Cardiac muscle cell (in vitro differentiated cells and primary cell): ENCODE measurements around the gene MID2. TPM values are rescaled to one million over a fixed set of nuclear protein-coding genes. Genes with fewer than 3 reads are reported as not detected.
A peak's percentile ranks its signal among the peaks of the same experiment; 100 is the strongest.

Source experiments
- DNase-seq, 2 donors: peaks; one replicate each; pipeline versions ENCODE4 v3.0.0 to v3.0.0-alpha.2; 2010 to 2017; ENCODE audit warnings: low read depth in 1 of 2, low spot score in 1 of 2
- H3K27ac ChIP-seq: fragments of 200-600 bp; sonication (generic); 2 replicates; pipeline ENCODE4 v1.5.1; 2016
- H3K27me3 ChIP-seq: fragments of 200-600 bp; sonication (generic); 2 replicates; pipeline ENCODE4 v1.6.0; 2016; ENCODE audit warnings: control low read depth
- H3K36me3 ChIP-seq: fragments of 200-600 bp; sonication (generic); 2 replicates; pipeline ENCODE4 v1.5.1; 2016; ENCODE audit warnings: control low read depth
- H3K4me1 ChIP-seq: fragments of 200-600 bp; sonication (generic); 2 replicates; pipeline ENCODE4 v1.8.1; 2017; ENCODE audit warnings: low read depth, mild to moderate bottlenecking, mixed run types
- H3K4me3 ChIP-seq: fragments of 200-600 bp; sonication (generic); 2 replicates; pipeline ENCODE4 v1.5.1; 2016; ENCODE audit warnings: mild to moderate bottlenecking
- H3K9me3 ChIP-seq: fragments of 200-600 bp; sonication (generic); 2 replicates; pipeline ENCODE4 v1.5.1; 2017; ENCODE audit warnings: low read depth, mild to moderate bottlenecking, control low read depth
- CTCF ChIP-seq: IDR thresholded peaks from 2 replicates; pipeline ENCODE4 v1.5.1; 2012; ENCODE audit warnings: low read depth, mild to moderate bottlenecking, low read length
- polyA plus RNA-seq: library from polyadenylated mRNA; unstranded; fragments of >200 nt; fragmentation: Nextera tagmentation; extraction: Ambion mirVana; gene quantifications from 2 replicates; pipeline ENCODE4 v1.2.1, GENCODE V29; 2016
- total RNA-seq: library from RNA; depleted of rRNA; stranded (reverse); fragments of >200 nt; gene quantifications from 2 replicates; pipeline ENCODE4 v1.2.3, GENCODE V29; 2016

MID2 gene
- total and polyA plus RNA-seq, 2 experiments from 2014 or later = 9.9 to 30.0 TPM

- Histone ChIP-seq H3K4me1 (no peaks in the 10 kb centered on the region), H3K9me3 (no peaks in the 10 kb centered on the region), H3K27ac (no peak overlapping the region), H3K27me3 (no peaks in the 10 kb centered on the region), H3K36me3 (no peaks in the 10 kb centered on the region), H3K4me3 (no peak overlapping the region)
- TF ChIP-seq CTCF = peak; percentile 35
- DNase-seq = peak; percentile 58 to 62
Observed at GRCh38 chrX:107894038-107894437, 68.4 kb downstream of the MID2 start.

GRCh38 chrX:107902721-107903120 lies 77.1 kb downstream of the MID2 start:
- TF ChIP-seq CTCF = no peak
- H3K9me3 ChIP-seq = no peaks in the 10 kb centered on the region
- H3K4me3 ChIP-seq = no peak overlapping the region
- H3K27ac ChIP-seq = no peak overlapping the region
- H3K4me1 ChIP-seq = no peaks in the 10 kb centered on the region
- H3K27me3 ChIP-seq = no peaks in the 10 kb centered on the region
- DNase-seq = no peak
- H3K36me3 ChIP-seq = peaks cover 10% of the 10 kb centered on the region

GRCh38 chrX:107905366-107905765 lies 79.7 kb downstream of the MID2 start:
- H3K4me3 ChIP-seq = no peak overlapping the region
- H3K27me3 ChIP-seq = no peaks in the 10 kb centered on the region
- TF ChIP-seq CTCF = no peak
- H3K36me3 ChIP-seq = peaks cover 10% of the 10 kb centered on the region
- no peaks in the 10 kb centered on the region for H3K9me3 ChIP-seq
- no peaks in the 10 kb centered on the region for H3K4me1 ChIP-seq
- no peak for DNase-seq
- H3K27ac ChIP-seq = no peak overlapping the region

- DNase-seq = no peak
- no peak for TF ChIP-seq CTCF
- H3K4me3 ChIP-seq = no peak overlapping the region
- H3K27me3 ChIP-seq = no peaks in the 10 kb centered on the region
- peaks cover 28% of the 10 kb centered on the region for H3K36me3 ChIP-seq
- no peaks in the 10 kb centered on the region for H3K4me1 ChIP-seq
- no peak overlapping the region for H3K27ac ChIP-seq
- no peaks in the 10 kb centered on the region for H3K9me3 ChIP-seq
Observed at GRCh38 chrX:107924136-107924746, 98.6 kb downstream of the MID2 start.

- no peak for DNase-seq
- TF ChIP-seq CTCF = no peak
- Histone ChIP-seq H3K4me1 (no peaks in the 10 kb centered on the region), H3K27ac (no peak overlapping the region), H3K36me3 (no peaks in the 10 kb centered on the region), H3K9me3 (no peaks in the 10 kb centered on the region), H3K4me3 (no peak overlapping the region), H3K27me3 (peaks cover 19% of the 10 kb centered on the region)
Observed at GRCh38 chrX:107934262-107934661, 108.6 kb downstream of the MID2 start.
